K562 (cell line): Measurements from ENCODE around the gene RETREG1. TPM values are rescaled to one million over a fixed set of nuclear protein-coding genes. Genes with fewer than 3 reads are reported as not detected.

ENCODE experiments used
- CEBPG ChIP-seq, 3 experiments: fragments of 200-800 bp in 1 of 3; sonication (Bioruptor generic) in 1 of 3; sonication (generic) in 1 of 3; formaldehyde crosslinking in 1 of 3; IDR thresholded peaks in 2 of 3; conservative IDR thresholded peaks in 1 of 3; 2 replicates each; pipeline versions ENCODE4 v1.6.1 to v1.8.0; 2016 to 2022; ENCODE audit warnings: missing compliant biosample characterization in 2 of 3, missing genetic modification characterization in 2 of 3, mild to moderate bottlenecking in 1 of 3, missing genetic modification reagents in 1 of 3
- FOXA3 ChIP-seq, 2 experiments: fragments of 450-650 bp in 1 of 2; sonication (generic) in 1 of 2; formaldehyde crosslinking; IDR thresholded peaks in 1 of 2; conservative IDR thresholded peaks in 1 of 2; 2 replicates each; pipeline versions ENCODE4 v1.4.0 to v1.8.0; 2020 to 2022; ENCODE audit warnings: mild to moderate bottlenecking in 2 of 2, missing genetic modification reagents in 1 of 2
- MAFG ChIP-seq: fragments of 450-650 bp; conservative IDR thresholded peaks from 2 replicates; pipeline ENCODE4 v1.6.1; 2016; ENCODE audit warnings: missing genetic modification characterization, missing compliant biosample characterization
- MLLT1 ChIP-seq, 2 experiments: fragments of 450-650 bp; IDR thresholded peaks; 2 replicates each; pipeline ENCODE4 v1.6.1; 2016
- NFIC ChIP-seq: fragments of 450-650 bp; IDR thresholded peaks from 2 replicates; pipeline ENCODE4 v1.6.1; 2017; ENCODE audit warnings: mild to moderate bottlenecking, inconsistent platforms
- NR2C2 ChIP-seq, 2 experiments: fragments of 200-800 bp in 1 of 2; sonication (Bioruptor generic) in 1 of 2; sonication (generic) in 1 of 2; formaldehyde crosslinking in 1 of 2; IDR thresholded peaks; 2 replicates each; pipeline versions ENCODE4 v1.6.1 to v1.8.0; 2016 to 2022; ENCODE audit warnings: mild to moderate bottlenecking in 1 of 2, missing compliant biosample characterization in 1 of 2, missing genetic modification characterization in 1 of 2, missing genetic modification reagents in 1 of 2
- SIRT6 ChIP-seq: IDR thresholded peaks from one replicate; pipeline ENCODE4 v1.6.1; 2012; ENCODE audit warnings: low read depth, mild to moderate bottlenecking, control low read depth, inconsistent platforms, low read length, moderate library complexity
- TRIM28 ChIP-seq: fragments of 450-650 bp; IDR thresholded peaks from 2 replicates; pipeline ENCODE4 v1.6.1; 2017
- ZBTB2 ChIP-seq: fragments of 450-650 bp; IDR thresholded peaks from 2 replicates; pipeline ENCODE4 v1.6.1; 2016; ENCODE audit warnings: antibody characterized with exemption
- ZNF197 ChIP-seq: fragments of 200-800 bp; sonication (Bioruptor generic); IDR thresholded peaks from 2 replicates; pipeline ENCODE4 v1.6.1; 2016; ENCODE audit warnings: low read depth, missing genetic modification characterization, missing compliant biosample characterization
- ZNF224 ChIP-seq: sonication (generic); formaldehyde crosslinking; IDR thresholded peaks from 2 replicates; pipeline ENCODE4 v1.8.0; 2022; ENCODE audit warnings: mild to moderate bottlenecking, missing genetic modification reagents
- ZNF384 ChIP-seq: IDR thresholded peaks from 2 replicates; pipeline ENCODE4 v1.6.1; 2012; ENCODE audit warnings: low read depth, low read length, improper control_type of control experiment
- polyA plus RNA-seq, 8 experiments: library from polyadenylated mRNA; depleted of rRNA in 4 of 8; stranded (reverse) in 5 of 8; unstranded in 3 of 8; fragments of >200 nt; fragmentation: Nextera tagmentation in 2 of 8; fragmentation: Illumina TruSeq in 1 of 8; extraction: Ambion mirVana in 2 of 8; extraction: Trizol in 1 of 8; gene quantifications; 2 replicates each; pipeline versions ENCODE4 v1.2.1 to v1.2.3, GENCODE V29; 2011 to 2014; ENCODE audit warnings: inconsistent platforms in 1 of 8, missing spikeins in 1 of 8
- total RNA-seq, 7 experiments: library from RNA; depleted of rRNA in 6 of 7; stranded (reverse); fragments of >200 nt in 6 of 7; fragmentation: Illumina TruSeq in 2 of 7; extraction: Trizol in 2 of 7; gene quantifications; 2 replicates each; pipeline versions ENCODE4 v1.2.1 to v1.2.3, GENCODE V29; 2011 to 2021; ENCODE audit warnings: low replicate concordance in 1 of 7

Gene RETREG1
- total and polyA plus RNA-seq, 9 of the 15 experiments (the other 6 are each of a cell fraction or from before 2014, with no cell fraction given), result 0.01 to 0.20 (median 0.08) TPM; not detected in 5

- no peak for TF ChIP-seq FOXA3 (CRISPR knock-in tag; conservative IDR thresholded peaks at IDR 0.05 in 1 of 2, IDR thresholded peaks at IDR 0.05 in 1 of 2)
- no peak for TF ChIP-seq ZNF197 (CRISPR knock-in tag)
- TF ChIP-seq ZNF224, result no peak
- TF ChIP-seq NR2C2 (CRISPR knock-in tag; IDR thresholded peaks at IDR 0.05), result no peak
- TF ChIP-seq NR2C2 (tag; IDR thresholded peaks at IDR 0.05), result peak; percentile 48; the same call in 1 of the 2 replicates
- no peak for TF ChIP-seq MLLT1 (IDR thresholded peaks at IDR 0.05)
- no peak for TF ChIP-seq SIRT6
- no peak for TF ChIP-seq TRIM28
- no peak for TF ChIP-seq ZBTB2
- peak; percentile 50 for TF ChIP-seq MAFG (tag)
- no peak for TF ChIP-seq CEBPG (CRISPR knock-in tag; IDR thresholded peaks at IDR 0.05)
- TF ChIP-seq CEBPG (tag; conservative IDR thresholded peaks at IDR 0.05 in 1 of 2, IDR thresholded peaks at IDR 0.05 in 1 of 2), result peak; percentile 37 to 77; a peak in 2 of 4 replicates
- peak; percentile 89 for TF ChIP-seq ZNF384
- no peak for TF ChIP-seq NFIC
Measured at GRCh38 chr5:16508730-16509531, 107.9 kb downstream of the RETREG1 start (continued).
